Transverse colon (tissue), 4 donors: ENCODE results near the gene ORM1.

Source experiments
- POLR2AphosphoS5 ChIP-seq, 3 donors: sonication (generic); formaldehyde crosslinking; IDR thresholded peaks; one replicate each; pipeline ENCODE4 v1.6.1; 2016; ENCODE audit warnings: antibody characterized with exemption in 3 of 3
- TF ChIP-seq, protein P1 (sequence below), 5 experiments: fragments of 200-600 bp in 3 of 5; fragments of 450-650 bp in 2 of 5; sonication (generic) in 3 of 5; IDR thresholded peaks; 1 replicate in 2 of 5; 2 replicates in 3 of 5; pipeline ENCODE4 v1.5.1; 2016 to 2017; ENCODE audit warnings: antibody characterized with exemption in 5 of 5, inconsistent platforms in 3 of 5, mild to moderate bottlenecking in 2 of 5, moderate library complexity in 1 of 5

DNA sequence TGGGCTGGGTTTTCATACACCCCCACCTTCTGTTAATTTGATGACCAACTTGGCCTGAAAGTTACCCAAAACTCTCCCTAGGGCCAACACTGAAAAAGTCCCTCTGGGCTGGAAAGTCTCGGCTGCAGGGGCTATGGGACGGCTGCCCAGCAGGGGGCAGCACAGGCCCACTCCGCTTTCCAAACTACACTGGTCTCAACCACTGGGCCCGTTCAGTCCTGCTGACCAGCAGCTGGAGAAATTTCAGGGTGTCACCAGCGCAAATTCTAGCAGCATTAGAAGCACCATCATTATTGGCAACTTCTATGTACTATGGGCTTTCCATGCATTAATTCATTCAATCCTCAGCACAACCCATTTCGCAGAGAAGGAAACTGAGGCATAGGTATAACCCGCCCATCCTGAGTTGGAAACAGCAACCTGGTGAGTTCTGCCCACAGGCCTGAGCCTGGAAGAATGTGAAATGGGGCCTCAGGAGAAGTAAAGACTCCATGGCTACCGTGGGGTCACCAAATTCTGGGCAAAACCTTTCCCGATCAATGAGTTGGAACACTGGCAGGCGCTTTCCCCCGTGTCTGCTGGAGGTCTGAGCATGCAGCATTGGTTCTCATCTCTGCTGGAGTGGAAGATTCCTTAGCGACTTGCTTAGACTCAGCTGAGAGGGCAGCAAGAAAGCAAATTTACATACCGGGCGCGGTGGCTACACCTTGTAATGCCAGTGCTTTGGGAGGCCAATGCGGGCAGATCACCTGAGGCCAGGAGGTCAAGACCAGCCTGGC, 16.4 kb downstream of the ORM1 start:
- TF ChIP-seq, protein P1, sequence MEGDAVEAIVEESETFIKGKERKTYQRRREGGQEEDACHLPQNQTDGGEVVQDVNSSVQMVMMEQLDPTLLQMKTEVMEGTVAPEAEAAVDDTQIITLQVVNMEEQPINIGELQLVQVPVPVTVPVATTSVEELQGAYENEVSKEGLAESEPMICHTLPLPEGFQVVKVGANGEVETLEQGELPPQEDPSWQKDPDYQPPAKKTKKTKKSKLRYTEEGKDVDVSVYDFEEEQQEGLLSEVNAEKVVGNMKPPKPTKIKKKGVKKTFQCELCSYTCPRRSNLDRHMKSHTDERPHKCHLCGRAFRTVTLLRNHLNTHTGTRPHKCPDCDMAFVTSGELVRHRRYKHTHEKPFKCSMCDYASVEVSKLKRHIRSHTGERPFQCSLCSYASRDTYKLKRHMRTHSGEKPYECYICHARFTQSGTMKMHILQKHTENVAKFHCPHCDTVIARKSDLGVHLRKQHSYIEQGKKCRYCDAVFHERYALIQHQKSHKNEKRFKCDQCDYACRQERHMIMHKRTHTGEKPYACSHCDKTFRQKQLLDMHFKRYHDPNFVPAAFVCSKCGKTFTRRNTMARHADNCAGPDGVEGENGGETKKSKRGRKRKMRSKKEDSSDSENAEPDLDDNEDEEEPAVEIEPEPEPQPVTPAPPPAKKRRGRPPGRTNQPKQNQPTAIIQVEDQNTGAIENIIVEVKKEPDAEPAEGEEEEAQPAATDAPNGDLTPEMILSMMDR (IDR thresholded peaks at IDR 0.05): peak; percentile 64 to 80 (median 71)
- TF ChIP-seq POLR2AphosphoS5 (IDR thresholded peaks at IDR 0.05): no peak
